GM19193 (cell line): ENCODE data around the gene COPA.

Source experiments
- POLR2A ChIP-seq: IDR thresholded peaks from 4 replicates; pipeline ENCODE4 v1.6.1; 2011; ENCODE audit not compliant: insufficient read depth, insufficient read length; ENCODE audit errors: extremely low read depth

The COPA gene

GRCh38 chr1:160365325-160365724, 22.3 kb upstream of the COPA start:
- TF ChIP-seq POLR2A, result no peak

- TF ChIP-seq POLR2A, result no peak
These were observed 21.1 kb upstream of the COPA start for GRCh38 chr1:160363951-160364735.

- no peak for TF ChIP-seq POLR2A
These were observed 20.0 kb upstream of the COPA start for GRCh38 chr1:160363010-160363409.

GRCh38 chr1:160362168-160362957, 19.3 kb upstream of the COPA start:
- TF ChIP-seq POLR2A, result no peak

- no peak for TF ChIP-seq POLR2A
These were observed 18.7 kb upstream of the COPA start for GRCh38 chr1:160361814-160362167.

GRCh38 chr1:160361199-160361598, 18.1 kb upstream of the COPA start:
- no peak for TF ChIP-seq POLR2A

- no peak for TF ChIP-seq POLR2A
These were observed 17.2 kb upstream of the COPA start for GRCh38 chr1:160360227-160360695.

GRCh38 chr1:160359559-160360226, 16.6 kb upstream of the COPA start:
- no peak for TF ChIP-seq POLR2A

- no peak for TF ChIP-seq POLR2A
These were observed 15.0 kb upstream of the COPA start for GRCh38 chr1:160358073-160358472.

GRCh38 chr1:160357286-160358002, 14.4 kb upstream of the COPA start:
- no peak for TF ChIP-seq POLR2A

GRCh38 chr1:160354388-160354985, 11.4 kb upstream of the COPA start:
- no peak for TF ChIP-seq POLR2A

GRCh38 chr1:160353223-160353622, 10.2 kb upstream of the COPA start:
- no peak for TF ChIP-seq POLR2A

GRCh38 chr1:160352555-160352954, 9.5 kb upstream of the COPA start:
- TF ChIP-seq POLR2A, result no peak

- no peak for TF ChIP-seq POLR2A
These were observed 8.6 kb upstream of the COPA start for GRCh38 chr1:160351629-160352028.
